ENCODE results near the gene OXT.

DNA sequence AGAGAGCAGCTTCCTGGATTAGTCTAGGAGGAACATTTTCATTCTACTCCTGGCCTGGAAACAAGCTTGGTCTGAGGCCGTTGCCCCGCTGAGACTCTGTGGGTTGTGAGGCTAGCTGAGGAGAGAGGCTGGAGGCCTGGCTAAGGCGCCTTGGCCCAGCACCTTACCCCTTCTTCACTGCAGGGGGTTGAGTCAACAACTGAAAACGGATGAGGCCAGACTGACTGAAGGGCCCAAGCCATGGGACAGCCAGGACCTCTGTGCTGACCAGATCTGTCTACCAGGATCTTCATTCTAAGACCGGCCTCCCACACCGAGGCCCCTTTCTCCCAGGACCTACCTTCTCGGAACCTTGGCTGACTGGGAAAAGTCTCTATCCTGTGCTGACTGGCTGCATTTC, 16.6 kb downstream of the OXT start:
- TF ChIP-seq, protein P1, sequence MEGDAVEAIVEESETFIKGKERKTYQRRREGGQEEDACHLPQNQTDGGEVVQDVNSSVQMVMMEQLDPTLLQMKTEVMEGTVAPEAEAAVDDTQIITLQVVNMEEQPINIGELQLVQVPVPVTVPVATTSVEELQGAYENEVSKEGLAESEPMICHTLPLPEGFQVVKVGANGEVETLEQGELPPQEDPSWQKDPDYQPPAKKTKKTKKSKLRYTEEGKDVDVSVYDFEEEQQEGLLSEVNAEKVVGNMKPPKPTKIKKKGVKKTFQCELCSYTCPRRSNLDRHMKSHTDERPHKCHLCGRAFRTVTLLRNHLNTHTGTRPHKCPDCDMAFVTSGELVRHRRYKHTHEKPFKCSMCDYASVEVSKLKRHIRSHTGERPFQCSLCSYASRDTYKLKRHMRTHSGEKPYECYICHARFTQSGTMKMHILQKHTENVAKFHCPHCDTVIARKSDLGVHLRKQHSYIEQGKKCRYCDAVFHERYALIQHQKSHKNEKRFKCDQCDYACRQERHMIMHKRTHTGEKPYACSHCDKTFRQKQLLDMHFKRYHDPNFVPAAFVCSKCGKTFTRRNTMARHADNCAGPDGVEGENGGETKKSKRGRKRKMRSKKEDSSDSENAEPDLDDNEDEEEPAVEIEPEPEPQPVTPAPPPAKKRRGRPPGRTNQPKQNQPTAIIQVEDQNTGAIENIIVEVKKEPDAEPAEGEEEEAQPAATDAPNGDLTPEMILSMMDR (CRISPR knock-in tag; IDR thresholded peaks at IDR 0.05) = no peak
- TF ChIP-seq ADNP (CRISPR knock-in tag; IDR thresholded peaks at IDR 0.05) = no peak
- no peak for TF ChIP-seq ZNF3 (CRISPR knock-in tag; IDR thresholded peaks at IDR 0.05)
- no peak for TF ChIP-seq TBL1XR1 (IDR thresholded peaks at IDR 0.05; ENCODE audit: borderline replicate concordance, low read length, partially characterized antibody)
- TF ChIP-seq, protein P2, sequence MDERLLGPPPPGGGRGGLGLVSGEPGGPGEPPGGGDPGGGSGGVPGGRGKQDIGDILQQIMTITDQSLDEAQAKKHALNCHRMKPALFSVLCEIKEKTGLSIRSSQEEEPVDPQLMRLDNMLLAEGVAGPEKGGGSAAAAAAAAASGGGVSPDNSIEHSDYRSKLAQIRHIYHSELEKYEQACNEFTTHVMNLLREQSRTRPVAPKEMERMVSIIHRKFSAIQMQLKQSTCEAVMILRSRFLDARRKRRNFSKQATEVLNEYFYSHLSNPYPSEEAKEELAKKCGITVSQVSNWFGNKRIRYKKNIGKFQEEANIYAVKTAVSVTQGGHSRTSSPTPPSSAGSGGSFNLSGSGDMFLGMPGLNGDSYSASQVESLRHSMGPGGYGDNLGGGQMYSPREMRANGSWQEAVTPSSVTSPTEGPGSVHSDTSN (CRISPR knock-in tag; IDR thresholded peaks at IDR 0.05) = no peak
- TF ChIP-seq, protein P3, sequence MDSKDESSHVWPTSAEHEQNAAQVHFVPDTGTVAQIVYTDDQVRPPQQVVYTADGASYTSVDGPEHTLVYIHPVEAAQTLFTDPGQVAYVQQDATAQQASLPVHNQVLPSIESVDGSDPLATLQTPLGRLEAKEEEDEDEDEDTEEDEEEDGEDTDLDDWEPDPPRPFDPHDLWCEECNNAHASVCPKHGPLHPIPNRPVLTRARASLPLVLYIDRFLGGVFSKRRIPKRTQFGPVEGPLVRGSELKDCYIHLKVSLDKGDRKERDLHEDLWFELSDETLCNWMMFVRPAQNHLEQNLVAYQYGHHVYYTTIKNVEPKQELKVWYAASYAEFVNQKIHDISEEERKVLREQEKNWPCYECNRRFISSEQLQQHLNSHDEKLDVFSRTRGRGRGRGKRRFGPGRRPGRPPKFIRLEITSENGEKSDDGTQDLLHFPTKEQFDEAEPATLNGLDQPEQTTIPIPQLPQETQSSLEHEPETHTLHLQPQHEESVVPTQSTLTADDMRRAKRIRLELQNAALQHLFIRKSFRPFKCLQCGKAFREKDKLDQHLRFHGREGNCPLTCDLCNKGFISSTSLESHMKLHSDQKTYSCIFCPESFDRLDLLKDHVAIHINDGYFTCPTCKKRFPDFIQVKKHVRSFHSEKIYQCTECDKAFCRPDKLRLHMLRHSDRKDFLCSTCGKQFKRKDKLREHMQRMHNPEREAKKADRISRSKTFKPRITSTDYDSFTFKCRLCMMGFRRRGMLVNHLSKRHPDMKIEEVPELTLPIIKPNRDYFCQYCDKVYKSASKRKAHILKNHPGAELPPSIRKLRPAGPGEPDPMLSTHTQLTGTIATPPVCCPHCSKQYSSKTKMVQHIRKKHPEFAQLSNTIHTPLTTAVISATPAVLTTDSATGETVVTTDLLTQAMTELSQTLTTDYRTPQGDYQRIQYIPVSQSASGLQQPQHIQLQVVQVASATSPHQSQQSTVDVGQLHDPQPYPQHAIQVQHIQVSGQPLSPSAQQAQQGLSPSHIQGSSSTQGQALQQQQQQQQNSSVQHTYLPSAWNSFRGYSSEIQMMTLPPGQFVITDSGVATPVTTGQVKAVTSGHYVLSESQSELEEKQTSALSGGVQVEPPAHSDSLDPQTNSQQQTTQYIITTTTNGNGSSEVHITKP (CRISPR knock-in tag; IDR thresholded peaks at IDR 0.05; ENCODE audit: low read depth) = no peak
